ENCODE results near the gene FKBP15.
"Not testable (repeated sequence)": the region's sequence is repeated elsewhere in the genome, so short reads cannot be mapped to it uniquely, and the experiment has no call there.

Gene FKBP15

GRCh38 chr9:113181165-113181564, 39.9 kb downstream of the FKBP15 start:
- DNase-seq: no peak

DNA sequence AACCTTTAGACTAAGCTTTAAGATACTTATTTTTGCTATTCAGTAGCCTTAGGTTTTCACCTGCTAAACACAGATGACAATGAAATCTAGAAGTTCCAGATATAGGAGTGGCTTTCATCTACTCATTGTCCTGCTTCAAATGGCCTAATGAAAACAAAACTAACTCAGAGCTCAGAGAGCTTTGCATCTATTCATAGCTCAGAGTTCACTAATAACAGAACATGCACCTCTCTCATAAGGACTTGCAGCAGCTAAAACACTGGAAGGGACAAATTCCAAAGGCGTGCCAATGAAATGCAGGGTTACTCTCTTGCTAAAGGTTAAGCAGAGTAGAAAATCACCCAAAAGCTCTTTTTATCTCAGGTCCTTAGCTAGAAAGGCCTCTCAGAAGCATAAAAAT, 41.2 kb downstream of the FKBP15 start:
- DNase-seq: no peak

- DNase-seq: no peak
Observed at GRCh38 chr9:113178087-113178486, 43.0 kb downstream of the FKBP15 start.

- DNase-seq: no peak
Observed at GRCh38 chr9:113177251-113177650, 43.8 kb downstream of the FKBP15 start.

DNA sequence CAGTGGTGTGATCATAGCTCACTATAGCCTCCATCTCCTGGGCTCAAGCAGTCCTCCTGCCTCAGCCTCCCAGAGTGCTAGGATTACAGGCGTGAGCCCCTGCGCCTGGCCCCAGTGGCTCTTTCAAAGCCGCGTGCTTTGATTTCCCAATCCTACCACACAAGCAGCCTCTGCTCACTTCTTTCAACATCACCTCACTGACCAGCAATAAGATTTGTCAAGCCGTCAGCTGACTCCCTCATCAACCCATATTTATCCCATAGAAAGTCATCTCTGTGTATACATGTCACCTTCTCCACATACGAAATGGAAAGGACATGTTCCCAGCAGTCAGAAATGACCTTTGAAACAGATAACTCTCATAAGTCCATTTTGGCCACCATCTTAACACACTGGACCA, 44.3 kb downstream of the FKBP15 start:
- no peak for DNase-seq

DNA sequence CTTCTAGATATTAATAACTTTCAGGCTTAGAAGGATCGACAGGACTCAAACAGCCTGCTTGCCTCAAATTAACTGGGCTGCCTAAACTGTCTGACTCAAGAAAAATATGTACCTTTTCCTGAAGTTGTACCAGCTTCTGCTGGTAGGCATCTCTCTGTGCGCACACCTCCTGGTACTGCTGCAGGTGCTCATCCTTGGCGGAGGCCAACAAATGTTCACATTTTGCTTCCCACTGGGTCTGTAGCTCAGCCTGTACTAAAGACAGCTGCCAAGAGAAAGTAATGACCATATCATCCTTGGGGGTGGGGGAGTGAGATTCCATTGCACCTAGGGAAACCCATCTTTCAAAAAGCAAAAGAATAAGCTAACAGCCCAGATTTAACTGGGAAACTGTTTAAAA, 47.7 kb downstream of the FKBP15 start:
- DNase-seq: no peak

- no peak for DNase-seq
Observed at GRCh38 chr9:113168809-113169208, 52.3 kb downstream of the FKBP15 start.

- DNase-seq: no peak
Observed at GRCh38 chr9:113166039-113166438, 55.0 kb downstream of the FKBP15 start.

GRCh38 chr9:113164536-113165300, 56.4 kb downstream of the FKBP15 start:
- DNase-seq: peak; percentile 39

- DNase-seq: no peak
Observed at GRCh38 chr9:113163001-113163400, 58.1 kb downstream of the FKBP15 start.

GRCh38 chr9:113160571-113160970, 60.5 kb downstream of the FKBP15 start:
- no peak for DNase-seq

GRCh38 chr9:113158446-113158845, 62.6 kb downstream of the FKBP15 start:
- no peak for DNase-seq

DNA sequence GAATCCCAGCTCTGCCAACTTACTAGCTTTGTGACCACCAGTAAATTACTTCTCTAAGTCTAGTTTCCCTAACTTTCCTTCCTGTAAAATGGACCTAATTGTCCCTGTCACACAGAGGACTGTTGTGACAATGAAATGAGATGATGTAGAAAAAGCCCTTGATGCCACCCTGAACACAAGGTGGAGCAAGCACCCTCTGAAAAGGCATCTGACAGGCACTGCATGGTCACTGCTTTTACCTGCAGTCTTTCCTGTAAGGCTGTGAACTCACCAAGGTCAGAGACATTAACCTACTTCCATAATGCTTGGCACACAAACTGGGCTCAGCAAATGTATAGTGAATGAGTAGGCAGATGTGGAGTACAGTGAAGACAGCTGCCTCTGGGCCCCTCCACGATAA, 64.2 kb downstream of the FKBP15 start:
- DNase-seq: peak; percentile 28

- DNase-seq: peak; percentile 70
Observed at GRCh38 chr9:113155911-113156588, 65.0 kb downstream of the FKBP15 start.

DNA sequence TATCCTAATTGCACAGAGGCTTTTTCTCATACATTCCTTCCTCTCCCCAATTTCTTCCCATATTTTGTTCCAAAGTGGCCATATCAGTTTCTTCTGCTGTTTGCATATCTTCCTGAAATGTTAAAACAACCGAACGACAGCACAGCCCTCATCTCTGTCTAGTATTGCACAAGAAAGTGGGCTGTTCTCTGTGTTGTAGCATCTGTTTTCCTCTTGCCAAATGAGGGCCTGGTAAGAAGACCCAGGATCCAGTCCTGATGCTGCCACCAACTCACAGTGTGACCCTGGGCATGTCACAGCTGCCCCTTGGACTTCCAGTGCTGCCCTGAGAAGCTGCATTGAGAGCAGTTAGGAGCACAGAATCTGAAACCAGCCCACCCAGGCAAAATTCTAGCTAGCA, 66.1 kb downstream of the FKBP15 start:
- DNase-seq: peak; percentile 65

DNA sequence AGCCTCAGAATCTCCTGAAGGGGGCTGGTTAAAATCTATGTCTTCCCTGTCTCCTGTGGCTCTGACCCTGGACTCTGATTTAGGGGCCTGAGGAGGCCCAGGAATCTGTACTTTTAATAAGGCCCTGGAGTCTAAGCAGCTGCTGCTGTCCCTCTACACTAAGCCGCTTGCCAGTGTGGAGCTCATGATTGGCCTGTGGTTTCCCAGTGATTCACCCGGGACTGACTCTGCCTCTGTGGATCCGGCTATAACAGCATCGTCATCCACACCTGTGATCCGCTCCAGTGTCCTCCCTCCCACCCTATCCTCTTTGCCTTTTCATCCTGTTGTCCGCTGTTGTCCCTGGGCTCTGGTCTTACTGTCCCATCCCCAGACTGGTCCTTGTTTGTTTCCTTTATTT, 66.6 kb downstream of the FKBP15 start:
- DNase-seq: no peak

DNA sequence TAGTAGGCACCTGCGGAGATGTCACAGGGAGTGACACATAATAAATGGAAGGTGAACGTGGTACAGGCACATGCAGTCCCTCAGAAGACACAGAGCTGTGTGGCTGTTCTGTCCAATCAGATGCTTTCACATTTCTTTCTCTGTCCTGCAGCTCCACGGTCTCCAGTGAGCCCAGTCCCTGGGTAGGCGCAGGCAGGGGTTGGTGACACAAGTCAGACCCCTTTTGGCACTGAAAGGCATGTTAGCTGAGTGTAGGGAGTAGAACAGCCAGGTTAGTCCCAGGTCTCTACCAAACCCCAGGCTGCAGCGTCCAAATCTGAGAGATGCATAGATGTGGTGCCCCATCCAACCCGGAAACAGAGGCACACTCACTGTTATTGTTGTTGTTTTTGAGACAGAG, 67.5 kb downstream of the FKBP15 start:
- no peak for DNase-seq

GRCh38 chr9:113152699-113153098, 68.4 kb downstream of the FKBP15 start:
- DNase-seq: peak; percentile 59

- peak; percentile 65 for DNase-seq
Observed at GRCh38 chr9:113151696-113152630, 69.1 kb downstream of the FKBP15 start.

GRCh38 chr9:113150670-113151611, 70.1 kb downstream of the FKBP15 start, which contains the start of gene SLC31A2:
Gene SLC31A2, plus strand, starts transcription at chr9:113151007. Its CDS starts 68 bp downstream, at chr9:113151075.
- DNase-seq: peak; percentile 90

DNA sequence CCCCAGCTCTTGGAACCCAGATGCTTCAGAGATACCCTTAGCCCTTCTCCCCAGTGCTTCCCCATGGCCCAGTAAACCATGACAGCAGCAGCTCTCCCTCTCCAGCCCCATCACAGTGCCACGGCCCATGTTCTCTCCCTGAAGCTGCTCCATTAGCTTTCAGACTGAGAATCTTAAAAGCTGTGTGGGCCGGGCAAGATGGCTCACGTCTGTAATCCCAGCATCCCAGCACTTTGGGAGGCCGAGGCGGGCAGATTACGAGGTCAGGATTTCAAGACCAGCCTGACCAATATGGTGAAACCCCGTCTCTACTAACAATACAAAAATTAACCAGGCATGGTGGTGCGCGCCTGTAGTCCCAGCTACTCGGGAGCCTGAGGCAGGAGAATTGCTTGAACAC, 71.5 kb downstream of the FKBP15 start:
- DNase-seq: not testable (repeated sequence)

All from hematopoietic multipotent progenitor cell treated with erythropoietin and hydrocortisone succinate and interleukin-3 and kit ligand, for 6 days (in vitro differentiated cells).